Measurements from ENCODE around the gene LILRB3.
"Not testable (repeated sequence)": the region's sequence is repeated elsewhere in the genome, so short reads cannot be mapped to it uniquely, and the experiment has no call there.

Gene LILRB3

GRCh38 chr19:54242646-54243045 is 19.8 kb upstream of the LILRB3 start, which contains the start of gene LILRA6:
Gene LILRA6, minus strand, starts transcription at chr19:54242790.
- not testable (repeated sequence) for DNase-seq (ENCODE audit: low read depth)

- DNase-seq (ENCODE audit: low read depth), result not testable (repeated sequence)
Measured at GRCh38 chr19:54242234-54242633, 19.4 kb upstream of the LILRB3 start.

GRCh38 chr19:54240372-54241336 is 17.8 kb upstream of the LILRB3 start:
- not testable (repeated sequence) for DNase-seq (ENCODE audit: low read depth)

GRCh38 chr19:54239491-54240371 is 16.9 kb upstream of the LILRB3 start:
- not testable (repeated sequence) for DNase-seq (ENCODE audit: low read depth)

GRCh38 chr19:54233941-54234340 is 11.1 kb upstream of the LILRB3 start:
- no peak for DNase-seq (ENCODE audit: low read depth)

GRCh38 chr19:54231077-54231931 is 8.5 kb upstream of the LILRB3 start:
- peak; percentile 86 for DNase-seq (ENCODE audit: low read depth)

GRCh38 chr19:54230031-54230430 is 7.2 kb upstream of the LILRB3 start:
- no peak for DNase-seq (ENCODE audit: low read depth)

GRCh38 chr19:54229146-54229545 is 6.3 kb upstream of the LILRB3 start:
- DNase-seq (ENCODE audit: low read depth), result no peak

GRCh38 chr19:54224619-54225018 is 1.8 kb upstream of the LILRB3 start:
- DNase-seq (ENCODE audit: low read depth), result not testable (repeated sequence)

GRCh38 chr19:54223937-54224281 is 1.1 kb upstream of the LILRB3 start:
- DNase-seq (ENCODE audit: low read depth), result not testable (repeated sequence)

GRCh38 chr19:54223277-54223936 is 600 bp upstream of the LILRB3 start:
- not testable (repeated sequence) for DNase-seq (ENCODE audit: low read depth)

GRCh38 chr19:54221947-54222346 is 860 bp downstream of the LILRB3 start:
- not testable (repeated sequence) for DNase-seq (ENCODE audit: low read depth)

GRCh38 chr19:54219702-54220101 is 3.1 kb downstream of the LILRB3 start:
- not testable (repeated sequence) for DNase-seq (ENCODE audit: low read depth)

GRCh38 chr19:54218960-54219661 is 3.7 kb downstream of the LILRB3 start:
- DNase-seq (ENCODE audit: low read depth), result no peak

- no peak for DNase-seq (ENCODE audit: low read depth)
Measured at GRCh38 chr19:54218259-54218658, 4.5 kb downstream of the LILRB3 start.

GRCh38 chr19:54217517-54218247 is 5.1 kb downstream of the LILRB3 start:
- DNase-seq (ENCODE audit: low read depth), result not testable (repeated sequence)

- DNase-seq (ENCODE audit: low read depth), result no peak
Measured at GRCh38 chr19:54216869-54217268, 5.9 kb downstream of the LILRB3 start.

- DNase-seq (ENCODE audit: low read depth), result not testable (repeated sequence)
Measured at GRCh38 chr19:54214734-54215133, 8.1 kb downstream of the LILRB3 start.

GRCh38 chr19:54214217-54214616 is 8.6 kb downstream of the LILRB3 start:
- not testable (repeated sequence) for DNase-seq (ENCODE audit: low read depth)

GRCh38 chr19:54211235-54211634 is 11.6 kb downstream of the LILRB3 start:
- DNase-seq (ENCODE audit: low read depth), result no peak

Measured in activated T-cell treated with anti-CD3 and anti-CD28 coated beads for 1 hour (primary cell).